Fibroblast of the aortic adventitia (primary cell): ENCODE data around the gene SYT1. TPM values are rescaled to one million over a fixed set of nuclear protein-coding genes. Genes with fewer than 3 reads are reported as not detected.
"Not testable (repeated sequence)": the region's sequence is repeated elsewhere in the genome, so short reads cannot be mapped to it uniquely, and the experiment has no call there.

Experiments used
- DNase-seq: peaks from one replicate; pipeline ENCODE4 v3.0.0-alpha.2; 2010; ENCODE audit warnings: low read depth
- H3K4me3 ChIP-seq: 2 replicates; pipeline ENCODE4 v1.5.1; 2011; ENCODE audit warnings: low read depth, mild to moderate bottlenecking, control low read depth, low read length, moderate library complexity
- total RNA-seq: library from RNA; depleted of rRNA; stranded (reverse); fragments of >200 nt; gene quantifications from 2 replicates; pipeline ENCODE4 v1.2.3, GENCODE V29; 2012; ENCODE audit warnings: low replicate concordance
- TF ChIP-seq, protein P1 (sequence below): IDR thresholded peaks from 2 replicates; pipeline ENCODE4 v1.5.1; 2011; ENCODE audit warnings: mild to moderate bottlenecking, low read length, control low read depth, inconsistent platforms; ENCODE audit not compliant: insufficient read depth

Gene SYT1
- total RNA-seq, 1 donor, result 43.3 TPM

DNA sequence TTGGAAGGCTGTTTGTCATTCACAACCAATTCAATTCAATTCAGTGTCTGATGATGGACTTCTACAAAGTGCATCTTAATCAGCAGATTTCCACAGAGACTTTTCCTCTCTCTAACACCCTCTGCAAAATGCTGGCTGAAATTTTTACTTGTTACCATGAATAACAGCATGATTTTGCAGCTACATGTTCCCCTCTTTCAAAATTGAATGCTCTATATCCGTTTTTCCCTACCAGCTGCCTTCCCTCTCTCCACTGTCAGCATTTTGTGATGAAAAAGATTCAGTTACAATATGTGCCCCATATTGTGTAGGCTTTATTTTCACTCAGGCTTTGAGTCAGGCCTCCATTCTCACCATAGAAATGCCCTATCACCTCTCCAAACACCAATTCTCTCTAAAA lies 334.6 kb downstream of the SYT1 start:
- DNase-seq, result no peak
- TF ChIP-seq, protein P1, sequence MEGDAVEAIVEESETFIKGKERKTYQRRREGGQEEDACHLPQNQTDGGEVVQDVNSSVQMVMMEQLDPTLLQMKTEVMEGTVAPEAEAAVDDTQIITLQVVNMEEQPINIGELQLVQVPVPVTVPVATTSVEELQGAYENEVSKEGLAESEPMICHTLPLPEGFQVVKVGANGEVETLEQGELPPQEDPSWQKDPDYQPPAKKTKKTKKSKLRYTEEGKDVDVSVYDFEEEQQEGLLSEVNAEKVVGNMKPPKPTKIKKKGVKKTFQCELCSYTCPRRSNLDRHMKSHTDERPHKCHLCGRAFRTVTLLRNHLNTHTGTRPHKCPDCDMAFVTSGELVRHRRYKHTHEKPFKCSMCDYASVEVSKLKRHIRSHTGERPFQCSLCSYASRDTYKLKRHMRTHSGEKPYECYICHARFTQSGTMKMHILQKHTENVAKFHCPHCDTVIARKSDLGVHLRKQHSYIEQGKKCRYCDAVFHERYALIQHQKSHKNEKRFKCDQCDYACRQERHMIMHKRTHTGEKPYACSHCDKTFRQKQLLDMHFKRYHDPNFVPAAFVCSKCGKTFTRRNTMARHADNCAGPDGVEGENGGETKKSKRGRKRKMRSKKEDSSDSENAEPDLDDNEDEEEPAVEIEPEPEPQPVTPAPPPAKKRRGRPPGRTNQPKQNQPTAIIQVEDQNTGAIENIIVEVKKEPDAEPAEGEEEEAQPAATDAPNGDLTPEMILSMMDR, result no peak
- H3K4me3 ChIP-seq, result no peak overlapping the region

DNA sequence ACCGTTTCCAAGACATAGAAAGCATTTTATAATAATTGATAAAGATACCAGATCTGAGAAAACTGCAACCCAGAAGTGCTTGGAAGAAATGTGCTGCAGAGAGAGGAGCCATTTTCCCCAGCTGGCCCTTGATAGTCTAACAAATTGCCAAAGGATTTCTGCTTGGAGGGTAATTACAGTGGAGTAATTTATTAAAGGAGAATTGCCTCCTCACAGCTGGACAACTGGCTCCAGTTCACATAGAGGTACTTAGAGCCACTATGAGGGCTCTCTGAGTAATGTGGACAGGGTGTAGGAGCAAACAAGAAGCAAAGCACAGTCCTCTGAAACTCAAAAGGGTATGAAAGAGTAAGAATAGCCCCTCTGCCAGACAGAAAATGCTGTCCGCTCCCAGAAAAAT lies 335.6 kb downstream of the SYT1 start:
- TF ChIP-seq, protein P1, result no peak
- H3K4me3 ChIP-seq, result no peak overlapping the region
- no peak for DNase-seq

DNA sequence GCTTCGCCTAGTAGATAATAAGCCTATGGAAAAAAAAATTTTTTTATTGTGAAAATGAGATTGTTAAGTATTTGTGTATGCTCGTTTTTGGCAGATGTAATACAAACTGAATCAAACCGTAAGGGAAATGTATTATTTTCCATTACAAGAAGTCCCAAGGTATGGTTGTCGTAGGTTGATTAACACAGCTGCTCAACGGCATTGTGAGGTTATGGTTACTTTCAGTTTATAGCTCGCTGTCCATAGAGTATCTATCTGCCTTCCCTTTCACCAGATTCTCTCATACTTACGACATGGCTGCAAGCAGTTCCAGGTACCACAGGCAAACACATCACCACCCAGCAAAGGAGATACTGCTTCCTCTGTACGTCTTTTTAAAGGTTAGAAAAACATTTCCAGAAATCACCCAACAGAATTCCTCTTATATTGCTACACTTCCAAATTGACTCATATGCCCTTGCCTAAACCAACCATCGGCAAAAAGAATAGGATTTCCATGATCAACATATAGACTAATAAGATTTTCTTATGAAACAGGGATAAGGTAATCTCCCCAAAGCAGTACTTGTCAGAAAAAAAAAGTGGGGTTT lies 338.6 kb downstream of the SYT1 start:
- no peak overlapping the region for H3K4me3 ChIP-seq
- TF ChIP-seq, protein P1, result no peak
- DNase-seq, result no peak

DNA sequence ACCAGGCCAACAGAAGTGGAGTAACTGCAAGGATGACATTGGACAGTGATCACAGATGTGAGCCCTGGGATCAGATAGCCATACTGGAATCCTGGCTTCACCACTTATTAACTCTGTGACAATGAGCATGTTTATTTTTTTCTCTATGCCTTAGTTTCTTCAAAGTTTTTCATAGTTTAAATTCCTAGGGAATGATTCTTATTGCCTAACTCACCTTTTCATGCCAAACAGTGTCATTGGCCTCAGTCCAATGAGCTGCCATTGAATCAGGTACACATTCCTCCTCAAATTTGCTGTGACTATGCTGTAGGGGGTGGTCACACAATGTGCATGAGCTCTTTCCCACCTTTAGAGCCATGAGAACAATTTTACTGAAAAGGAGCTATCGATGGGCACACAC lies 342.3 kb downstream of the SYT1 start:
- TF ChIP-seq, protein P1, result no peak
- H3K4me3 ChIP-seq, result no peak overlapping the region
- no peak for DNase-seq

DNA sequence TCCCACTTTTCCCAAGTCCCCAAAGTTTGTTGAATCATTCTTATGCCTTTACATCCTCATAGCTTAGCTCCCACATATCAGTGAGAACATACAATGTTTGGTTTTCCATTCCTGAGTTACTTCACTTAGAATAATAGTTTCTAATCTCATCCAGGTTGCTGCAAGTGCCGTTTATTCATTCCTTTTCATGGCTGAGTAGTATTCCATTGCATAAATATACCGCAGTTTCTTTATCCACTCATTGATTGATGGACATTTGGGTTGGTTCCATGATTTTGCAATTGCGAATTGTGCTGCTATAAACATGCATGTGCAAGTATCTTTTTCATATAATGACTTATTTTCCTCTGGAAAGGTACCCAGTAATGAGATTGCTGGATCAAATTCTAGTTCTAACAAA lies 345.8 kb downstream of the SYT1 start:
- not testable (repeated sequence) for DNase-seq, H3K4me3 ChIP-seq

GRCh38 chr12:79217306-79217705 lies 352.7 kb downstream of the SYT1 start:
- H3K4me3 ChIP-seq, result no peak overlapping the region
- no peak for DNase-seq
- TF ChIP-seq, protein P1, result no peak

- no peak for DNase-seq
- H3K4me3 ChIP-seq, result no peak overlapping the region
- TF ChIP-seq, protein P1, result no peak
Observed at GRCh38 chr12:79223210-79223609, 358.6 kb downstream of the SYT1 start.
